PFSK-1 (cell line): ENCODE measurements around the gene C1QTNF3.

ENCODE experiments used
- FOXP2 ChIP-seq: optimal IDR thresholded peaks from 2 replicates; pipeline ENCODE3; 2011; ENCODE audit warnings: borderline replicate concordance, control low read depth, inconsistent platforms; ENCODE audit not compliant: insufficient read depth; ENCODE audit errors: extremely low read length, extremely low read depth
- POLR2AphosphoS5 ChIP-seq: IDR thresholded peaks from 2 replicates; pipeline ENCODE4 v1.6.1; 2012; ENCODE audit warnings: low read depth, mild to moderate bottlenecking, control low read depth, low read length, moderate library complexity
- SIN3A ChIP-seq: IDR thresholded peaks from 2 replicates; pipeline ENCODE4 v1.6.1; 2012; ENCODE audit warnings: mild to moderate bottlenecking, low read length, moderate library complexity, borderline replicate concordance; ENCODE audit not compliant: insufficient read depth
- TAF1 ChIP-seq: IDR thresholded peaks from 2 replicates; pipeline ENCODE4 v1.6.1; 2012; ENCODE audit warnings: low read length, control low read depth, borderline replicate concordance; ENCODE audit not compliant: insufficient read depth
- TF ChIP-seq, protein P1 (sequence below), 2 experiments: IDR thresholded peaks; 2 replicates each; pipeline versions ENCODE4 v1.6.1 to v1.8.0; 2011 to 2012; ENCODE audit warnings: low read depth in 2 of 2, low read length in 2 of 2, control low read depth in 1 of 2, inconsistent platforms in 1 of 2, mild to moderate bottlenecking in 1 of 2, moderate library complexity in 1 of 2; ENCODE audit not compliant: insufficient read depth in 1 of 2

Gene C1QTNF3

DNA sequence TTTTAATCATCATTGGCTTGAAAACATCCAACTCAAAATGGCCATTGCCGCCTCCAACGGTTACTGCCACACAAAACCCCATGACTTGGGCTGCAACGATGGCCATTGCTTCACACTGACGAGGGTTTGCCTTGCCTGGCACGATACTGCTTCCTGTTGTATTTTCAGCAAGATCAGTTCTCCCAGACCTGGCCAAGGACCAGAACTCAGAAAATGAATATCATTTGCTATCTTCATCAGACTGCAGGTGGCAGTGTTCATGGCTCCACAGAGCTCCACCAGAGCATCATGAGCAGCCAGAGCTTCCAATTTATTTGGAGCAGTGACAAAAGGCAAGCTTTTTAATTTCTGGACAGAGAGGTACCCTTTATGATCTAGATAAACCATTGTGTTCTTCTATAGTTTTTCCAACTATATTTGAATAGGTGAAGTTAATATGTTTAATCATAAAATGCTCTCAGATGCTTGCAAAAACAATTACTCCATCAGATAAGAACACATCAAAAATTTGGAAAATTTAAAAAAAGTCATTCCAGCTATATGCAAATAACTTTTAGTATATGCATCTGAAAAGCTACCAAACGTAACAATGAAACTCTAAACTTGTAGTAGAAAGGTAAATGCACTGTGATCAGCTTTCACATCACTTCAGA is 45.6 kb downstream of the C1QTNF3 start:
- TF ChIP-seq SIN3A (no peak), TAF1 (no peak)

- TF ChIP-seq POLR2AphosphoS5 (no peak), SIN3A (no peak), FOXP2 (no peak), TAF1 (no peak)
- TF ChIP-seq, protein P1, sequence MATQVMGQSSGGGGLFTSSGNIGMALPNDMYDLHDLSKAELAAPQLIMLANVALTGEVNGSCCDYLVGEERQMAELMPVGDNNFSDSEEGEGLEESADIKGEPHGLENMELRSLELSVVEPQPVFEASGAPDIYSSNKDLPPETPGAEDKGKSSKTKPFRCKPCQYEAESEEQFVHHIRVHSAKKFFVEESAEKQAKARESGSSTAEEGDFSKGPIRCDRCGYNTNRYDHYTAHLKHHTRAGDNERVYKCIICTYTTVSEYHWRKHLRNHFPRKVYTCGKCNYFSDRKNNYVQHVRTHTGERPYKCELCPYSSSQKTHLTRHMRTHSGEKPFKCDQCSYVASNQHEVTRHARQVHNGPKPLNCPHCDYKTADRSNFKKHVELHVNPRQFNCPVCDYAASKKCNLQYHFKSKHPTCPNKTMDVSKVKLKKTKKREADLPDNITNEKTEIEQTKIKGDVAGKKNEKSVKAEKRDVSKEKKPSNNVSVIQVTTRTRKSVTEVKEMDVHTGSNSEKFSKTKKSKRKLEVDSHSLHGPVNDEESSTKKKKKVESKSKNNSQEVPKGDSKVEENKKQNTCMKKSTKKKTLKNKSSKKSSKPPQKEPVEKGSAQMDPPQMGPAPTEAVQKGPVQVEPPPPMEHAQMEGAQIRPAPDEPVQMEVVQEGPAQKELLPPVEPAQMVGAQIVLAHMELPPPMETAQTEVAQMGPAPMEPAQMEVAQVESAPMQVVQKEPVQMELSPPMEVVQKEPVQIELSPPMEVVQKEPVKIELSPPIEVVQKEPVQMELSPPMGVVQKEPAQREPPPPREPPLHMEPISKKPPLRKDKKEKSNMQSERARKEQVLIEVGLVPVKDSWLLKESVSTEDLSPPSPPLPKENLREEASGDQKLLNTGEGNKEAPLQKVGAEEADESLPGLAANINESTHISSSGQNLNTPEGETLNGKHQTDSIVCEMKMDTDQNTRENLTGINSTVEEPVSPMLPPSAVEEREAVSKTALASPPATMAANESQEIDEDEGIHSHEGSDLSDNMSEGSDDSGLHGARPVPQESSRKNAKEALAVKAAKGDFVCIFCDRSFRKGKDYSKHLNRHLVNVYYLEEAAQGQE (IDR thresholded peaks at IDR 0.05; ENCODE audit: insufficient read depth in 1 of 2, low read depth in 2 of 2, low read length in 2 of 2), result no peak
Measured at GRCh38 chr5:33995865-33996264, 47.1 kb downstream of the C1QTNF3 start.

DNA sequence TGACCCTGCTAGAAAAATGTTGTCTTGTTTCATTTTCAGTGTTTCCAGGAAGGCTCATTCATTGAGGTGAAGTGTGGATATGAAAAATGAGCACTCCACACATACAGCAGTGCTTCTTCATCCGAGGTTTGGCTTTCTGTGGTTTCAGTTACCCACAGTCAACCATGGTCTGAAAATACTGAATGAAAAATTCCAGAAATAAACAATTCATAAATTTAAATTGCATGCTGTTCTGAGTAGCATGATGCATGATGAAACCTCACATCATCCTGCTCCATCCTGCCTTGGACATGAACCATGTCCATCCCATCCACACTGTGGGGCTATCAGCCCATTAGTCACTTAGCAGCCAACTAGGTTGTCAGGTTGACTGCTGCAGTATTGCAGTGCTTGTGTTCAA is 48.2 kb downstream of the C1QTNF3 start:
- TF ChIP-seq SIN3A (no peak), TAF1 (no peak), POLR2AphosphoS5 (no peak), FOXP2 (no peak)
- TF ChIP-seq, protein P1 (IDR thresholded peaks at IDR 0.05; ENCODE audit: insufficient read depth in 1 of 2, low read depth in 2 of 2, low read length in 2 of 2), result no peak

DNA sequence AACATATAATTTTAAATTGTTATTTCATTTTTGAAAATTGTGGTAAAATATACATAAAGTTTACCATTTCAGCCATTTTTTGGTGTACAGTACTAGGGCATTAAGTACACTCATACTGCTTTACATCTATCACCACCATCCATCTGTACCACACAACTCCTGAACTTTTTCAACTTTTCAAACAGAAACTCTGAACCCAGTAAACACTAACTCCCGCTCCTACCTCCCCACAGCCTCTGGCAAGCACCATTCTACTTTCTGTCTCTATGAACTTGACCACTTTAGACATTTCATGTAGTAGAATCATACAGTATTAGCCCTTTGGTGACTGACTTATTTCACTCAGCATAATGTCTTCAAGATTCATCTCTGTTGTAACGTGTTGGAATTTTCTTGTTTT is 50.1 kb downstream of the C1QTNF3 start:
- TF ChIP-seq POLR2AphosphoS5 (no peak), TAF1 (no peak), SIN3A (no peak)
- TF ChIP-seq, protein P1 (IDR thresholded peaks at IDR 0.05; ENCODE audit: insufficient read depth in 1 of 2, low read depth in 2 of 2, low read length in 2 of 2), result no peak

DNA sequence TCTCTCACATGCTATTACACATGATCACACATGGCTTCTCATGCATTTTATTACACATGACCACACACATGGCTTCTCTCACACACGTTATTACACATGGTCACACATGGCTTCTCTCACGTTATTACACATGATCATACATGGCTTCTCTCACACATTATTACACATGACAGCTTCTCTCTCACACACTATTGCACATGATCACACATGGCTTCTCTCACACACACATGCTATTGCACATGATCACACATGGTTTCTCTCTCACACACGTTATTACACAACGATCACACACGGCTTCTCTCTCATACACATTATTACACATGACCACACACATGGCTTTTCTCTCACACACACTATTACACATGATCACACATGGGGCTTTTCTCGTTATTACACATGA is 57.6 kb downstream of the C1QTNF3 start:
- TF ChIP-seq FOXP2, result no peak
- no peak for TF ChIP-seq SIN3A
- no peak for TF ChIP-seq POLR2AphosphoS5
- TF ChIP-seq TAF1, result no peak
- TF ChIP-seq, protein P1 (IDR thresholded peaks at IDR 0.05; ENCODE audit: insufficient read depth in 1 of 2, low read depth in 2 of 2, low read length in 2 of 2), result no peak
